Stimulated activated CD8-positive, alpha-beta memory T cell treated with anti-CD3 and anti-CD28 coated beads, Interleukin-7, amount 100 ng/mL, for 1 hour (primary cell): ENCODE results near the gene KCNH6.

Experiments used
- DNase-seq, 2 donors: peaks; one replicate each; pipeline ENCODE4 v3.0.0-alpha.2; 2020; ENCODE audit warnings: low read depth in 2 of 2

The KCNH6 gene

GRCh38 chr17:63550817-63551639 lies 27.9 kb downstream of the KCNH6 start:
- no peak for DNase-seq

- DNase-seq: no peak
Measured at GRCh38 chr17:63552211-63552610, 29.1 kb downstream of the KCNH6 start.

GRCh38 chr17:63555500-63556156 lies 32.5 kb downstream of the KCNH6 start:
- no peak for DNase-seq

DNA sequence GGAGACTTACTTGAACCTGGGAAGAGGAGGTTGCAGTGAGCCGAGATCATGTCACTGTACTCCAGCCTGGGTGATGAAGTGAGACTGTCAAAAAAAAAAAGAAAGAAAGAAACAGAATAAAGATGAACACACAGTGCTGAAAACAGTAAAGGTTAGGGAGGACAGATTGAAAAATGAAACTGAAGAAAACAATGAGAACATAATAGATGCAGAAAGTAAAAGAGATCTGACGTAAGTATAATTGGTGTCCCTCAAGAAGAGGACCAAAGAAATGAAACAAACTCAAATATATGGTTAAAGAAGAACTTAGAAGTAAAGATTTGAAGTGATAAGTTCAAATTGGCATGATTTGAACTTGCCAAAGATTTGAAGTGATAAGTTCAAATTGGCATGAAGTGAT lies 34.3 kb downstream of the KCNH6 start:
- DNase-seq: no peak

GRCh38 chr17:63558441-63558840 lies 35.3 kb downstream of the KCNH6 start:
- DNase-seq: no peak

- no peak for DNase-seq
Measured at GRCh38 chr17:63561819-63562218, 38.7 kb downstream of the KCNH6 start.

GRCh38 chr17:63563339-63563738 lies 40.2 kb downstream of the KCNH6 start:
- DNase-seq: no peak

DNA sequence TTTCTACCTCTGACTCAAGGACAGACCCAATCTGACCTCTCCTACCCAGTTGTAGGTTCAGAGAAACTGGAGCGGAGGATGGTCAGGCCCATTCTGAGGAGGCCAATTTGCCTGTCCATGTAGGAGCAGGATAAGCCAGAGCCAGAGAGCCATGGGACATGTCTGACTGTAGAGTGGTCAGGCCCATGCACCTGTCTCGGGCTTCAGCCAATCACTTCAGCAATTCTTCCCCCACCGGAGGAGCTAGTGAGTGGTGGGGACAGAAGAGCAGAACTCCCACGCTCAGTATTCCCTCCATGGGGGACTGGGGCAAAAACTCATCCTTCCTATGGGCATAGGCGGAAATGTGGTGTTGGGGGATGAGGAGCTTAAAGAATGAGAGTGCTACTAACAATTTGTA lies 41.4 kb downstream of the KCNH6 start:
- no peak for DNase-seq

DNA sequence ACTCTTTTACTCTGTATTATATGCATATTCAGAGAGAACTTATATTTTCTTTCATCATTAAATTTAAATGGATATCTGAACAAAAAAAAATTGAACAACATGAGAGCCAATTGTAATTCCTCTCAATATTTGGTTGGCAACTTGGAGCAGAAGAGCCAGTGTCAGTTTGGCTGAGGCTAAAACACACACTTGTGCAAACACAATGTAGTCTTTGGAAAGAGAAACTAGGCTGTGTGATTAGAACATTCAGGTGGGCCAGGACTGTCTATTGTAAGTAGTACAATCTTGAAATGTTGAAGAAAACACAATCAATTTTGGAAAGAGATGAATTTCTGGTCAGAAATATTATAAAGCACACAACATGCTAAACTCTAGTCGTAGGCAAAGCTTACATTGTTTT lies 44.1 kb downstream of the KCNH6 start:
- no peak for DNase-seq

- DNase-seq: no peak
Measured at GRCh38 chr17:63568563-63568962, 45.4 kb downstream of the KCNH6 start.

- no peak for DNase-seq
Measured at GRCh38 chr17:63571632-63572310, 48.6 kb downstream of the KCNH6 start.

DNA sequence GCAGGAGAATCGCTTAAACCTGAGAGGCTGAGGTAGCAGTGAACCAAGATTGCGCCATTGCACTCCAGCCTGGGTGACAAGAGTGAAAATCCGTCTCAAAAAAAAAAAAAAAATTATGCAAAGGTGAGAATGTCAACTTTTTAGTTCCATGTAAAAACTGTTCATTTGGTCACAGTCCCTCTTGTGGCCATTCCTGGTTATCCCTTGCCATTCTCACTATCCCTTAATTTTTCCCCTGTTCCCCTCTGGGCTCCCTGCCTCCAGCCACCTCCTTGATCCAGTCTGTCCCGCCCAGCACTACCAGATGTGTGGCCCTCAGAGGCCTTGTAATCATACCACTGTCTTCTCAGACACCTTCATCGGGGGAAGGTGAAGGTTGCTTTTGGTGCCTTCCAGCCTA lies 50.5 kb downstream of the KCNH6 start:
- DNase-seq: no peak

DNA sequence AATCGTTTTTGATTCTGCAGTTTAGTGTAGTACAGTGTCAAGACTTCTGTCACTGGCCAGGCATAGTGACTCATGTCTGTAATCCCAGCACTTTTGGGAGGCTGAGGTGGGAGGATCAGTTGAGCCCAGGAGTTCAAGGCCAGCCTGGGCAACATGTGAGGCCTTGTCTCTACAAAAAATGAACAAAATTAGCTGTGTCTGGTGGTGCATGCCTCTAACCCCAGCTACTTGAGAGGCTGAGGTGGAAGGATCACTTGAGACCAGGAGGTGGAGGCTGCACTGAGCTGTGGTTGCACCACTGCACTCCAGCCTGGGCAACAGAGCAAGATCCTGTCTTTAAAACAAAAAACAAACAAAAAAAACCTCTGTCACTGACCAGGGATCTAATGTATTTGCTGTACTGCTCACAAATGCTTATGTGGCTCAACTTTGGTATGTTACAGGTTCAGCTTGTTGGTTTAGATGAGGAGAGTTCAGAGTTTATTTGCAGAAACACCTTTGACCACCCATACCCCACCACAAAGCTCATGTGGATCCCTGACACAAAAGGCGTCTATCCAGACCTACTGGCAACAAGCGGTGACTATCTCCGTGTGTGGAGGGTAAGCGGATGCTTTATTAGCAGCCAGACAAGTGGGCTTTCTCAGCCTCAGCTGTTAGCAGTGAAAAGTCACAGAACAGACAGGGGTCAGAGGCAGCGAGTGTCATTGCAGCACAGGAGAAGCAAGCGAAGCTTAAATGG lies 55.0 kb downstream of the KCNH6 start:
- DNase-seq: no peak

DNA sequence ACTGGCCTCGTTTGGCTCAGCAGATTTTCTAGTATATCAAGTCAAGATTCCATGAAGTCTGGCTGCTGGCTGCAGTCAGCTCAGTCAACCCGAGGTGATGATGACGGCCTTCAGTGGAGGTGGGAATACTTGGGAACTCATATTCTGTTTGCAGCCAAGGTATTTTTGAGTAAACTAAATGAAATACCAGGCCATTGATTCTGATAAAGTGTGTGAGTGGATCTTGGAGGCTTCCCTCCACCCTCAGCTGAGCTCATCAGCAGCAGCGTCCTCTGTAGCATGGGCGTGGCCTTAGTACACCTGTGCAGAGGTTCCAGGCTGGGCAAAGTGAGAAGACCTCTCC lies 55.6 kb downstream of the KCNH6 start:
- DNase-seq: no peak

DNA sequence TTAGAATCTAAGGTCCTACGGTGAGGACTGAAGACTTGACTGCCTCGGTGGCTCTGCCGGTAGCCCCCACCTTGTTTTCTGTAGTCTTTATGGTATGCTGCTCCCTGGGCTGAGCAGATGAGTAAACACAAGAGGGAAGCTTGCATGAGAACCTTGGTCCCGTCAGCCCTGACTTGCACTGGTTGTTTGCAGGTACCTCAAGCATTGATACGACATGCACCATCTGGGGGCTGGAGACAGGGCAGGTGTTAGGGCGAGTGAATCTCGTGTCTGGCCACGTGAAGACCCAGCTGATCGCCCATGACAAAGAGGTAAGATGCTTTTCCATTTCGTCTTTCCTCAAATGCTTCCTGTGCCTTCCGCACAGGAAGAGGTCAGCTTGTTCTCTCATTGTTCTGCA lies 56.5 kb downstream of the KCNH6 start:
- DNase-seq: no peak

DNA sequence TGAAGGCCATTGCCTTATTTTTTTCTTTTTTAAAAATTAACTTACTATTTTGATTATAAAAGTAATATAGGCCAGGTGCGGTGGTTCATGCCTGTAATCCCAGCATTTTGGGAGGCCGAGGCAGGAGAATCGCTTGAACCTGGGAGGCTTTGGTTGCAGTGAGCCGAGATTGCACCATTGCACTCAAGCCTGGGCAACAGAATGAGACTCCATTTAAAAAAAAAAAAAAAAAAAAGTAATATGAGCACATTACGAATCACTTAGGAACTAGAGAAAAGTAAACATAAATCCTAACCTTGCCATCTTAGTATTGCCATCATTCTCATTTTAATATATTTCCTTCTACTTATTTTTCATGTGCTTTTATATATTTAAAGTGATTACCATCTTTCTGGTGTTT lies 64.6 kb downstream of the KCNH6 start:
- DNase-seq: no peak

DNA sequence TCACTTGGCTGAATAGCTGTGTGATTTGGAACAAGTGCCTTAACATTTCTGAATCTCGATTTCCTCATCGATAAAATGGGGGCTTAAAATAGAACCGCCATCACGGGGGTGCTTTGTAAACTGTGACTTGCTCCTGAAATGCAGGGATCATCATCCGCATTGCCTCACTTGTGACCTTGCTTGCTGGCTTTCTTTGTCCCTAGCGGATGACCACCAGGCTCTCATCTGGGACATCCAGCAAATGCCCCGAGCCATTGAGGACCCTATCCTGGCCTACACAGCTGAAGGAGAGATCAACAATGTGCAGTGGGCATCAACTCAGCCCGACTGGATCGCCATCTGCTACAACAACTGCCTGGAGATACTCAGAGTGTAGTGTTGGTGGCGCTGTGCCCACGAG lies 65.6 kb downstream of the KCNH6 start:
- no peak for DNase-seq

DNA sequence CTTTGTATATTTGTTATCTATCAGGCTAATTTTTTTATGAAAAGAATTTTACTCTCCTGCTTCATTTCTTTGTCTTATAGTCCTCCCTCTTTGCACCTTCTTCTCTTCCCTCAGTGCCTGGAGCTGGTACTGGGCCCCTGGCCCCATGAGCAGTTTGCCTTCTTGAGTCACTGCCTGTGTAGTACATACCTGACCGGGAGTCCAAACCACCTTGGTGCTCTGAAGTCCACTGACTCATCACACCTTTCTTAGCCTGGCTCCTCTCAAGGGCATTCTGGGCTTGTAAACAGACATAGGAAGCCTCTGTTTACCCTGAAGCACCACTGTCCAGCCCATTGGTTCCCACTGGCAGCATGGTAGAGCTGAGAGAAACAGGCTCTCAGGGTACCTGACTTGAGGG lies 66.5 kb downstream of the KCNH6 start:
- no peak for DNase-seq

DNA sequence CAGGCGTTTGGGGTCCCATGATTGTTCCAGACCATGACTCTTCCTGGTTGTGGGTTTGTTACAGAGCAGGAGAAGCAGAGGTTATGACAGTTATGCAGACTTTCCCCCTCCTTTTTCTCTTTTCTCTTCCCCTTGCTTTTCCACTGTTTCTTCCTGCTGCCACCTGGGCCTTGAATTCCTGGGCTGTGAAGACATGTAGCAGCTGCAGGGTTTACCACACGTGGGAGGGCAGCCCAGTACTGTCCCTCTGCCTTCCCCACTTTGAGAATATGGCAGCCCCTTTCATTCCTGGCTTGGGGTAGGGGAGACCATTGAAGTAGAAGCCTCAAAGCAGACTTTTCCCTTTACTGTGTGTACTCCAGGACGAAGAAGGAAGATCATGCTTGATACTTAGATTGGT lies 69.6 kb downstream of the KCNH6 start:
- DNase-seq: no peak

DNA sequence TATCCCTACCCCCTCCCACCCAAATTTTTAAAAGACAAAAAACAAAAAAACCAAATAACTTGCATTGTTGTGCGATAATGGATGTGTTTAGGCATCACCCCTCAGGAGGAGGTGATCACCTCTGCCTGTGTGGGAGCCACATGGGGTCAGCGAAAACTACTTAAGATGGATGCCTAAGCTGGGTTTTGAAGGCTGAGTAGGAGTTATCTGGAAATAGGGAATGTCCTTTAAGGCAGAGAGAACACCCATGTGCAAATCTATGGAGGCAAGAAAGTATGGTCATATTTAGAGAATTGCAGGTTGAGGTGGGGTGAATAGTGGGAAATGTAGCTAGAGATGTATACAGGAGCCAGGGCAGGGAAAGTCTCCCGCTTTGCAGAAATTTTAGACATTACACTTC lies 72.0 kb downstream of the KCNH6 start:
- no peak for DNase-seq
